ENCODE results near the gene HYAL2. TPM values are rescaled to one million over a fixed set of nuclear protein-coding genes. Genes with fewer than 3 reads are reported as not detected.
A peak's percentile ranks its signal among the peaks of the same experiment; 100 is the strongest.

HYAL2 gene
- total and polyA plus RNA-seq, 9 of the 15 experiments (the other 6 are each of a cell fraction or from before 2014, with no cell fraction given): 0.36 to 22.7 (median 11.4) TPM; not detected in 1

GRCh38 chr3:50354186-50354764 is 31.7 kb upstream of the HYAL2 start:
- H3K9ac ChIP-seq (ENCODE audit: insufficient read depth in 1 of 2, low read depth in 2 of 2, low read length in 2 of 2): no peak overlapping the region
- H3K79me2 ChIP-seq (ENCODE audit: control insufficient read depth, insufficient read depth, low read length): peaks cover 64% of the 10 kb centered on the region
- H2AFZ ChIP-seq (ENCODE audit: low read depth, low read length): no peak overlapping the region
- 33% methylated on average over 5 of the region's 5 CpGs for WGBS (ENCODE audit: insufficient coverage, low coverage, missing lambda C conversion rate)
- no peak for ATAC-seq
- no peaks in the 10 kb centered on the region for H3K9me3 ChIP-seq (replicated peaks; ENCODE audit: control insufficient read depth, insufficient read depth, low read depth, low read length)
- no peak for FAIRE-seq
- H3K4me1 ChIP-seq (replicated peaks in 1 of 2; ENCODE audit: control insufficient read depth in 2 of 2, insufficient read depth in 2 of 2, low read length in 2 of 2): peaks cover 30 to 59% of the 10 kb centered on the region in 2 experiments; a peak in 4 of 5 replicates
- TF ChIP-seq HDAC3 (IDR thresholded peaks at IDR 0.05; ENCODE audit: borderline replicate concordance, partially characterized antibody): no peak
- peak; percentile 61 for TF ChIP-seq RFX1 (IDR thresholded peaks at IDR 0.05)
- no peak for TF ChIP-seq SRSF1 (IDR thresholded peaks at IDR 0.05; ENCODE audit: low read depth, low read length)
- TF ChIP-seq RCOR1 (IDR thresholded peaks at IDR 0.05; ENCODE audit: borderline replicate concordance in 1 of 2, low read depth in 2 of 2, low read length in 2 of 2): peak in 1 of 2 experiments; percentile 72; a peak in 2 of 4 replicates
- peak; percentile 51; the same call in 1 of the 2 replicates for TF ChIP-seq GATA2 (CRISPR knock-in tag; IDR thresholded peaks at IDR 0.05)
- TF ChIP-seq CHCHD3 (CRISPR knock-in tag; IDR thresholded peaks at IDR 0.05): no peak
- 0 out of 2 replicates have a peak, but pooled peaks have one; percentile 13 for TF ChIP-seq TCF3 (CRISPR knock-in tag; IDR thresholded peaks at IDR 0.05)
- peak; percentile 9; the same call in 1 of the 2 replicates for TF ChIP-seq TEAD4 (IDR thresholded peaks at IDR 0.05; ENCODE audit: low read length)
- TF ChIP-seq TEAD4 (CRISPR knock-in tag; IDR thresholded peaks at IDR 0.05; ENCODE audit: borderline replicate concordance): no peak
- no peak for TF ChIP-seq SREBF2 (CRISPR knock-in tag; IDR thresholded peaks at IDR 0.05)
- TF ChIP-seq NRF1 (conservative IDR thresholded peaks at IDR 0.05 in 1 of 2, IDR thresholded peaks at IDR 0.05 in 1 of 2): peak; percentile 60 to 65; a peak in 2 of 4 replicates
- peak; percentile 54 for TF ChIP-seq ARID1B (IDR thresholded peaks at IDR 0.05)
- in situ Hi-C loops (cut with MboI): no loop called here
- peaks cover 46% of the 10 kb centered on the region; the same call in 2 of the 3 replicates for H3K36me3 ChIP-seq (ENCODE audit: control insufficient read depth, insufficient read depth, low read length)
- ChIA-PET POLR2A (interaction anchor here (0.8 to 1.8 kb wide), 7 partner anchors 10 to 74 kb away, joined by 3 to 5 read pairs (median 4); no protein-coding TSS in a partner anchor), CTCF (ENCODE audit: low intra/inter-chr PET ratio) (no interaction called here)
- intact Hi-C loops (cut with micrococcal nuclease): no loop called here
- no peaks in the 10 kb centered on the region for H3K27me3 ChIP-seq (ENCODE audit: control insufficient read depth in 2 of 2, insufficient read depth in 2 of 2, low read length in 2 of 2)
- H3K4me2 ChIP-seq (ENCODE audit: insufficient read depth, low read length): no peak overlapping the region
- peaks cover 6% of the 10 kb centered on the region for H3K9me1 ChIP-seq (ENCODE audit: control insufficient read depth, insufficient read depth, low read length)
- H3K4me3 ChIP-seq: no peak overlapping the region
- H3K27ac ChIP-seq (ENCODE audit: extremely low read depth, low read depth, low read length): no peak overlapping the region
- BruUV-seq (replicated peaks): no TSS peak
- peaks cover 31% of the 10 kb centered on the region; the same call in 1 of the 2 replicates for H4K20me1 ChIP-seq (replicated peaks; ENCODE audit: control insufficient read depth, insufficient read depth, low read length)
- DNase-seq (ENCODE audit: extremely low read depth in 1 of 4, low spot score in 3 of 4): no peak
